K562 (cell line): ENCODE data around the gene CENPQ. TPM values are rescaled to one million over a fixed set of nuclear protein-coding genes. Genes with fewer than 3 reads are reported as not detected.

Experiments used
- CBFA2T3 ChIP-seq: fragments of 450-650 bp; IDR thresholded peaks from 2 replicates; pipeline ENCODE4 v1.6.1; 2017
- GABPB2 ChIP-seq: fragments of 250-450 bp; sonication (Bioruptor Pico); conservative IDR thresholded peaks from 2 replicates; pipeline ENCODE4 v1.5.1; 2021; ENCODE audit warnings: mild to moderate bottlenecking
- KAT8 ChIP-seq: fragments of 450-650 bp; IDR thresholded peaks from 2 replicates; pipeline ENCODE4 v1.6.1; 2016; ENCODE audit warnings: low read depth, mild to moderate bottlenecking
- MGA ChIP-seq: fragments of 450-650 bp; IDR thresholded peaks from 2 replicates; pipeline ENCODE4 v1.6.1; 2016; ENCODE audit warnings: mild to moderate bottlenecking, moderate library complexity
- PCBP1 ChIP-seq: fragments of 200-400 bp; formaldehyde crosslinking; IDR thresholded peaks from 2 replicates; pipeline ENCODE4 v1.6.1; 2018; ENCODE audit warnings: mild to moderate bottlenecking, low read depth, low read length; ENCODE audit not compliant: poor library complexity, severe bottlenecking
- PCBP2 ChIP-seq: fragments of 200-400 bp; formaldehyde crosslinking; IDR thresholded peaks from 2 replicates; pipeline ENCODE4 v1.6.1; 2018; ENCODE audit warnings: low read length, low read depth, mild to moderate bottlenecking, moderate library complexity; ENCODE audit not compliant: poor library complexity, severe bottlenecking
- RNF2 ChIP-seq: sonication (generic); IDR thresholded peaks from 2 replicates; pipeline ENCODE4 v1.6.1; 2016
- SMAD2 ChIP-seq: fragments of 150-350 bp; IDR thresholded peaks from 2 replicates; pipeline ENCODE4 v1.6.1; 2014; ENCODE audit warnings: low read depth, mild to moderate bottlenecking, low read length
- TRIM24 ChIP-seq, 2 experiments: fragments of 450-650 bp; IDR thresholded peaks; 2 replicates each; pipeline ENCODE4 v1.6.1; 2016
- polyA plus RNA-seq, 8 experiments: library from polyadenylated mRNA; depleted of rRNA in 4 of 8; stranded (reverse) in 5 of 8; unstranded in 3 of 8; fragments of >200 nt; fragmentation: Nextera tagmentation in 2 of 8; fragmentation: Illumina TruSeq in 1 of 8; extraction: Ambion mirVana in 2 of 8; extraction: Trizol in 1 of 8; gene quantifications; 2 replicates each; pipeline versions ENCODE4 v1.2.1 to v1.2.3, GENCODE V29; 2011 to 2014; ENCODE audit warnings: inconsistent platforms in 1 of 8, missing spikeins in 1 of 8
- total RNA-seq, 7 experiments: library from RNA; depleted of rRNA in 6 of 7; stranded (reverse); fragments of >200 nt in 6 of 7; fragmentation: Illumina TruSeq in 2 of 7; extraction: Trizol in 2 of 7; gene quantifications; 2 replicates each; pipeline versions ENCODE4 v1.2.1 to v1.2.3, GENCODE V29; 2011 to 2021; ENCODE audit warnings: low replicate concordance in 1 of 7
- TF ChIP-seq, protein P1 (sequence below): fragments of 250-450 bp; sonication (Bioruptor Pico); IDR thresholded peaks from 2 replicates; pipeline ENCODE4 v1.8.0; 2021; ENCODE audit warnings: moderate library complexity, mild to moderate bottlenecking, inconsistent platforms

CENPQ gene
- total and polyA plus RNA-seq, 9 of the 15 experiments (the other 6 are each of a cell fraction or from before 2014, with no cell fraction given), result 12.7 to 48.3 (median 26.4) TPM

GRCh38 chr6:49515485-49516146 is 52.4 kb downstream of the CENPQ start (continued):
- TF ChIP-seq MGA (no peak), CBFA2T3 (peak; percentile 31; the same call in 1 of the 2 replicates), TRIM24 (IDR thresholded peaks at IDR 0.05) (no peak), KAT8 (no peak), SMAD2 (no peak), GABPB2 (CRISPR knock-in tag) (no peak), PCBP1 (peak; percentile 88), PCBP2 (peak; percentile 97), RNF2 (no peak)
- TF ChIP-seq, protein P1, sequence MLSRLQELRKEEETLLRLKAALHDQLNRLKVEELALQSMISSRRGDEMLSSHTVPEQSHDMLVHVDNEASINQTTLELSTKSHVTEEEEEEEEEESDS (CRISPR knock-in tag), result no peak
